ENCODE results near the gene SLC9C1.

- TF ChIP-seq CTCF (optimal IDR thresholded peaks at IDR 0.05 in 1 of 3, IDR thresholded peaks at IDR 0.05 in 1 of 3, conservative IDR thresholded peaks at IDR 0.05 in 1 of 3; ENCODE audit: extremely low read depth in 1 of 3, insufficient read depth in 2 of 3, low read length in 3 of 3) (no peak), EZH2 (IDR thresholded peaks at IDR 0.05; ENCODE audit: low read length) (no peak)
Observed at GRCh38 chr3:112129925-112130637, 163.9 kb downstream of the SLC9C1 start.

Measured in keratinocyte (primary cell).